ENCODE data around the gene HMG20A.

DNA sequence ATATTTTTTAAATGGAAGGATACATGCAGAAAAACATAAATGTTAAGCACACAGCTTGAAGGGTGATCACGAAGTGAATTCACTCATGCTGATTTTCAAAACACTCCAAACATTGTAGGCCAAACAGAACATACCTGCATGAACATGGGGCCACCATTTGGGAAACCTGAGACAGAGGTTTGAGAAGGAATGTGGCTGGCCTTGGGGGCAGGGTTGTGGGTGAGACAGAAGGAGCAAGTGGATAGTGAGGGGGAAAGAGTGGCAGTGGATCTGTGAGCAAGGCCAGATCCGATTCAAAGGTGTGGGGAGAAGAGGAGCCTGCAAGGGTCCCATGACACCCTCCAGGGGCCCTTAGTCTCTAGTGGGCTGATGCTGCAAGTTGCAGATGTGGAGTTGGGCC, 94.9 kb downstream of the HMG20A start:
- TF ChIP-seq, protein P1, sequence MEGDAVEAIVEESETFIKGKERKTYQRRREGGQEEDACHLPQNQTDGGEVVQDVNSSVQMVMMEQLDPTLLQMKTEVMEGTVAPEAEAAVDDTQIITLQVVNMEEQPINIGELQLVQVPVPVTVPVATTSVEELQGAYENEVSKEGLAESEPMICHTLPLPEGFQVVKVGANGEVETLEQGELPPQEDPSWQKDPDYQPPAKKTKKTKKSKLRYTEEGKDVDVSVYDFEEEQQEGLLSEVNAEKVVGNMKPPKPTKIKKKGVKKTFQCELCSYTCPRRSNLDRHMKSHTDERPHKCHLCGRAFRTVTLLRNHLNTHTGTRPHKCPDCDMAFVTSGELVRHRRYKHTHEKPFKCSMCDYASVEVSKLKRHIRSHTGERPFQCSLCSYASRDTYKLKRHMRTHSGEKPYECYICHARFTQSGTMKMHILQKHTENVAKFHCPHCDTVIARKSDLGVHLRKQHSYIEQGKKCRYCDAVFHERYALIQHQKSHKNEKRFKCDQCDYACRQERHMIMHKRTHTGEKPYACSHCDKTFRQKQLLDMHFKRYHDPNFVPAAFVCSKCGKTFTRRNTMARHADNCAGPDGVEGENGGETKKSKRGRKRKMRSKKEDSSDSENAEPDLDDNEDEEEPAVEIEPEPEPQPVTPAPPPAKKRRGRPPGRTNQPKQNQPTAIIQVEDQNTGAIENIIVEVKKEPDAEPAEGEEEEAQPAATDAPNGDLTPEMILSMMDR (IDR thresholded peaks at IDR 0.05) = no peak
- no peak for TF ChIP-seq POLR2A (IDR thresholded peaks at IDR 0.05)
